Panc1 (cell line): ENCODE measurements around the gene TMEM115. TPM values are rescaled to one million over a fixed set of nuclear protein-coding genes. Genes with fewer than 3 reads are reported as not detected.

ENCODE experiments used
- ATAC-seq: fragments of 200-7000 bp; cut with Tn5 transposase; 2 replicates; pipeline ENCODE4 v1.9.1; 2020; ENCODE audit warnings: mild to moderate bottlenecking, moderate library complexity
- BruUV-seq: library from RNA; stranded (reverse); fragments of 400-500 nt; replicated peaks from 2 replicates; lab custom pipeline; 2021; lab: Mats Ljungman, UMichigan
- CTCF ChIA-PET: fragments of 300-600 bp; sonication (Branson Sonifier 250); formaldehyde crosslinking; loops from one replicate; lab custom pipeline; 2022; ENCODE audit warnings: antibody characterized with exemption; lab: Charles Lee
- POLR2A ChIA-PET: fragments of 300-600 bp; sonication (Branson Sonifier 250); formaldehyde crosslinking; loops from one replicate; lab custom pipeline; 2022; ENCODE audit warnings: antibody characterized with exemption; lab: Charles Lee
- DNase-seq: peaks from one replicate; pipeline ENCODE4 v3.0.0-alpha.2; 2010; ENCODE audit warnings: low read depth, low spot score
- H3K27ac ChIP-seq: 2 replicates; pipeline ENCODE4 v1.5.1; 2011; ENCODE audit warnings: mild to moderate bottlenecking, low read length, inconsistent platforms
- H3K27me3 ChIP-seq: fragments of 200-500 bp; sonication (Bioruptor generic); 2 replicates; pipeline ENCODE4 v1.6.0; 2014; ENCODE audit warnings: low read length, inconsistent platforms; ENCODE audit not compliant: control insufficient read depth, insufficient read depth
- H3K36me3 ChIP-seq: fragments of 200-500 bp; sonication (Bioruptor generic); 2 replicates; pipeline ENCODE4 v1.5.1; 2014; ENCODE audit warnings: inconsistent platforms, mild to moderate bottlenecking, low read length, moderate library complexity; ENCODE audit not compliant: control insufficient read depth, insufficient read depth
- H3K4me1 ChIP-seq: 2 replicates; pipeline ENCODE4 v1.5.1; 2011; ENCODE audit warnings: inconsistent platforms, mild to moderate bottlenecking, low read length, moderate library complexity; ENCODE audit not compliant: control insufficient read depth, insufficient read depth
- H3K4me3 ChIP-seq, 2 experiments: 2 replicates each; pipeline ENCODE4 v1.5.1; 2011 to 2012; ENCODE audit warnings: low read depth in 2 of 2, low read length in 2 of 2, mild to moderate bottlenecking in 2 of 2, inconsistent platforms in 1 of 2, moderate library complexity in 1 of 2
- H3K9me3 ChIP-seq: fragments of 200-500 bp; sonication (Bioruptor generic); 2 replicates; pipeline ENCODE4 v1.5.1; 2014; ENCODE audit warnings: low read depth, mild to moderate bottlenecking, inconsistent platforms, low read length, moderate library complexity; ENCODE audit not compliant: control insufficient read depth, insufficient read depth
- POLR2AphosphoS5 ChIP-seq: IDR thresholded peaks from 2 replicates; pipeline ENCODE4 v1.6.1; 2012; ENCODE audit warnings: mild to moderate bottlenecking, low read depth, low read length, moderate library complexity
- SIN3A ChIP-seq: IDR thresholded peaks from 2 replicates; pipeline ENCODE4 v1.6.1; 2012; ENCODE audit warnings: low read depth, mild to moderate bottlenecking, low read length, moderate library complexity, borderline replicate concordance; ENCODE audit not compliant: insufficient read depth
- TCF7L2 ChIP-seq: IDR thresholded peaks from 2 replicates; pipeline ENCODE4 v1.6.1; 2011; ENCODE audit warnings: mild to moderate bottlenecking, low read depth, low read length, inconsistent platforms
- in situ Hi-C: cut with HindIII; loops from 2 replicates; pipeline ENCODE4 v1.10.0; 2016; ENCODE audit warnings: low sequenced_read_pairs, low pct_unique_long_range_greater_than_20kb
- intact Hi-C: fragments of 100-400 bp; cut with micrococcal nuclease; formaldehyde crosslinking; loops from one replicate; pipeline ENCODE4 v1.10.0; 2022; ENCODE audit not compliant: unreplicated experiment
- total RNA-seq: library from RNA; stranded (reverse); gene quantifications from one replicate; pipeline ENCODE4 v1.2.1, GENCODE V29; 2021; ENCODE audit not compliant: unreplicated experiment
- TF ChIP-seq, protein P1 (sequence below): fragments of 450-650 bp; IDR thresholded peaks from 2 replicates; pipeline ENCODE4 v1.5.1; 2017; ENCODE audit warnings: mild to moderate bottlenecking
- TF ChIP-seq, protein P2 (sequence below), 2 experiments: IDR thresholded peaks; 2 replicates each; pipeline ENCODE4 v1.6.1; 2011 to 2012; ENCODE audit warnings: low read depth in 2 of 2, control low read depth in 1 of 2, low read length in 1 of 2, mild to moderate bottlenecking in 1 of 2, moderate library complexity in 1 of 2; ENCODE audit not compliant: insufficient read depth in 1 of 2

TMEM115 gene
- total RNA-seq, 1 experiment from 2014 or later: 30.2 TPM

DNA sequence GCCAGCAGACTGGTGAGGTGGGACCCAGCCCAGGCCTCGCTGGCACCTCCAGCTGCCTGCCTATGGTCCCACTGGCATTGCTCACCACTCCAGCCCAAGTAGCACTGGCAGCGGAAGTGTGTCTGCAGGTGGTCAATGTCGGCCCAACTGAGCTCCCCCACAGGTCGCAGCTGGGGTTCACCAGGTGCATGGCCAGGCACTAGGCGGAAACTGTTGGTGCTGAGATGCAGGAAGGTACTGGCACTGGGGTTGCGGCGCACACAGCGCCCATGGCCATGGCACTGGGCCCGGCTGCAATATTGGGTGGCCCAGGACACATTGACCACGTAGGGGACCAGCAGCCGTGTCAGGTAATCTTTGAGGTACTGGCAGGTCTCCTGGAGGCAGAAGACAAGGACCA is 41.2 kb downstream of the TMEM115 start:
- in situ Hi-C loops: no loop called here
- Histone ChIP-seq H3K4me1 (peaks cover 18% of the 10 kb centered on the region), H3K27ac (no peak overlapping the region), H3K36me3 (no peaks in the 10 kb centered on the region; the same call in 1 of the 2 replicates), H3K4me3 (no peak overlapping the region), H3K27me3 (no peaks in the 10 kb centered on the region), H3K9me3 (no peaks in the 10 kb centered on the region)
- no peak for ATAC-seq
- DNase-seq: no peak
- POLR2A ChIA-PET: no interaction called here
- CTCF ChIA-PET: no interaction called here
- TF ChIP-seq, protein P1, sequence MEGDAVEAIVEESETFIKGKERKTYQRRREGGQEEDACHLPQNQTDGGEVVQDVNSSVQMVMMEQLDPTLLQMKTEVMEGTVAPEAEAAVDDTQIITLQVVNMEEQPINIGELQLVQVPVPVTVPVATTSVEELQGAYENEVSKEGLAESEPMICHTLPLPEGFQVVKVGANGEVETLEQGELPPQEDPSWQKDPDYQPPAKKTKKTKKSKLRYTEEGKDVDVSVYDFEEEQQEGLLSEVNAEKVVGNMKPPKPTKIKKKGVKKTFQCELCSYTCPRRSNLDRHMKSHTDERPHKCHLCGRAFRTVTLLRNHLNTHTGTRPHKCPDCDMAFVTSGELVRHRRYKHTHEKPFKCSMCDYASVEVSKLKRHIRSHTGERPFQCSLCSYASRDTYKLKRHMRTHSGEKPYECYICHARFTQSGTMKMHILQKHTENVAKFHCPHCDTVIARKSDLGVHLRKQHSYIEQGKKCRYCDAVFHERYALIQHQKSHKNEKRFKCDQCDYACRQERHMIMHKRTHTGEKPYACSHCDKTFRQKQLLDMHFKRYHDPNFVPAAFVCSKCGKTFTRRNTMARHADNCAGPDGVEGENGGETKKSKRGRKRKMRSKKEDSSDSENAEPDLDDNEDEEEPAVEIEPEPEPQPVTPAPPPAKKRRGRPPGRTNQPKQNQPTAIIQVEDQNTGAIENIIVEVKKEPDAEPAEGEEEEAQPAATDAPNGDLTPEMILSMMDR: no peak
- no peak for TF ChIP-seq TCF7L2
- TF ChIP-seq POLR2AphosphoS5: no peak
- no TSS peak for BruUV-seq
- intact Hi-C loops: no loop called here

DNA sequence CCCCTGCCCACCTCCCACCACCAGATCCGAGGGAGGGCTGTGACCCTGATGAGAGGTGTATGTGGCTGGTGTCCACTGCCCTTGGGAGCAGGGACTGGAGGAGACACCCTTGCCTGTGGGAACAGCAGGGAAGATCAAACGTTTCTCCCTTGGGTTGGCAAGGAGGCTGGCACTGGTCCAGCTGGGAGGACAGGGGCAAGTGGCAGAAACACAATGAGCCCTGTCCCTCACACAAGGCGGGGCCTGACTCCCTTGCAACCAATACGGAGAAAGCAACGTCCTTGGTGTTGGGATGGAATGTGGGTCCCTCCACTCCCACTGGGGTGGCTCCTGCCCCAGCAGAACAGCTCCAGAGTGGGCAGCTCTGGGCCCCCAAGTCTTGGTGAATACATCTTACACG is 42.0 kb downstream of the TMEM115 start:
- in situ Hi-C loops: no loop called here
- no peak for ATAC-seq
- no peak overlapping the region for H3K4me3 ChIP-seq

More for the DNA sequence above, 42.0 kb downstream of the TMEM115 start:
- DNase-seq: no peak
- H3K36me3 ChIP-seq: no peaks in the 10 kb centered on the region; the same call in 1 of the 2 replicates
- H3K9me3 ChIP-seq: no peaks in the 10 kb centered on the region
- no TSS peak for BruUV-seq
- ChIA-PET POLR2A (no interaction called here), CTCF (no interaction called here)
- no peak for TF ChIP-seq SIN3A
- no peak for TF ChIP-seq TCF7L2
- TF ChIP-seq POLR2AphosphoS5: no peak
- TF ChIP-seq, protein P2, sequence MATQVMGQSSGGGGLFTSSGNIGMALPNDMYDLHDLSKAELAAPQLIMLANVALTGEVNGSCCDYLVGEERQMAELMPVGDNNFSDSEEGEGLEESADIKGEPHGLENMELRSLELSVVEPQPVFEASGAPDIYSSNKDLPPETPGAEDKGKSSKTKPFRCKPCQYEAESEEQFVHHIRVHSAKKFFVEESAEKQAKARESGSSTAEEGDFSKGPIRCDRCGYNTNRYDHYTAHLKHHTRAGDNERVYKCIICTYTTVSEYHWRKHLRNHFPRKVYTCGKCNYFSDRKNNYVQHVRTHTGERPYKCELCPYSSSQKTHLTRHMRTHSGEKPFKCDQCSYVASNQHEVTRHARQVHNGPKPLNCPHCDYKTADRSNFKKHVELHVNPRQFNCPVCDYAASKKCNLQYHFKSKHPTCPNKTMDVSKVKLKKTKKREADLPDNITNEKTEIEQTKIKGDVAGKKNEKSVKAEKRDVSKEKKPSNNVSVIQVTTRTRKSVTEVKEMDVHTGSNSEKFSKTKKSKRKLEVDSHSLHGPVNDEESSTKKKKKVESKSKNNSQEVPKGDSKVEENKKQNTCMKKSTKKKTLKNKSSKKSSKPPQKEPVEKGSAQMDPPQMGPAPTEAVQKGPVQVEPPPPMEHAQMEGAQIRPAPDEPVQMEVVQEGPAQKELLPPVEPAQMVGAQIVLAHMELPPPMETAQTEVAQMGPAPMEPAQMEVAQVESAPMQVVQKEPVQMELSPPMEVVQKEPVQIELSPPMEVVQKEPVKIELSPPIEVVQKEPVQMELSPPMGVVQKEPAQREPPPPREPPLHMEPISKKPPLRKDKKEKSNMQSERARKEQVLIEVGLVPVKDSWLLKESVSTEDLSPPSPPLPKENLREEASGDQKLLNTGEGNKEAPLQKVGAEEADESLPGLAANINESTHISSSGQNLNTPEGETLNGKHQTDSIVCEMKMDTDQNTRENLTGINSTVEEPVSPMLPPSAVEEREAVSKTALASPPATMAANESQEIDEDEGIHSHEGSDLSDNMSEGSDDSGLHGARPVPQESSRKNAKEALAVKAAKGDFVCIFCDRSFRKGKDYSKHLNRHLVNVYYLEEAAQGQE (IDR thresholded peaks at IDR 0.05; ENCODE audit: insufficient read depth in 1 of 2, low read depth in 2 of 2, low read length in 1 of 2): no peak
- TF ChIP-seq, protein P1: no peak
- intact Hi-C loops: no loop called here
- peaks cover 9% of the 10 kb centered on the region for H3K4me1 ChIP-seq
- no peak overlapping the region for H3K27ac ChIP-seq
- no peaks in the 10 kb centered on the region for H3K27me3 ChIP-seq
